DOHH2 (cell line): ENCODE measurements around the gene DUSP1.

Experiments
- H3F3A ChIP-seq: fragments of 200-600 bp; sonication (generic), shearing (Covaris generic); 2 replicates; pipeline ENCODE4 v1.6.0; 2016; ENCODE audit warnings: antibody characterized with exemption, mild to moderate bottlenecking; ENCODE audit not compliant: control insufficient read depth, insufficient read depth
- H3K27ac ChIP-seq: fragments of 200-600 bp; sonication (generic); 2 replicates; pipeline ENCODE4 v1.5.1; 2014; ENCODE audit warnings: low read depth, mild to moderate bottlenecking, low read length, moderate library complexity
- H3K27me3 ChIP-seq: fragments of 200-600 bp; sonication (generic); 2 replicates; pipeline ENCODE4 v1.6.1; 2014; ENCODE audit warnings: mild to moderate bottlenecking, low read length, mixed read lengths; ENCODE audit not compliant: control insufficient read depth
- H3K36me3 ChIP-seq: fragments of 200-600 bp; sonication (generic); 2 replicates; pipeline ENCODE4 v1.6.1; 2014; ENCODE audit warnings: mild to moderate bottlenecking, low read length, moderate library complexity, mixed read lengths; ENCODE audit not compliant: control insufficient read depth
- H3K4me1 ChIP-seq: fragments of 200-600 bp; sonication (generic); 2 replicates; pipeline ENCODE4 v1.6.1; 2014; ENCODE audit warnings: mild to moderate bottlenecking, low read length, mixed read lengths; ENCODE audit not compliant: control insufficient read depth
- H3K4me2 ChIP-seq: fragments of 200-600 bp; sonication (generic); 2 replicates; pipeline ENCODE4 v1.6.0; 2014; ENCODE audit warnings: mild to moderate bottlenecking, low read length, moderate library complexity
- H3K4me3 ChIP-seq: fragments of 200-600 bp; sonication (generic); 2 replicates; pipeline ENCODE4 v1.5.1; 2014; ENCODE audit warnings: mild to moderate bottlenecking, low read length, mixed read lengths
- H3K79me2 ChIP-seq: fragments of 200-600 bp; sonication (generic); 2 replicates; pipeline ENCODE4 v1.6.1; 2014; ENCODE audit warnings: mild to moderate bottlenecking, low read length, mixed read lengths; ENCODE audit not compliant: control insufficient read depth
- H3K9me2 ChIP-seq: fragments of 200-600 bp; sonication (generic); replicated peaks from 2 replicates; pipeline ENCODE4 v1.6.1; 2014; ENCODE audit warnings: mild to moderate bottlenecking, low read length, mixed read lengths; ENCODE audit not compliant: control insufficient read depth
- H3K9me3 ChIP-seq: fragments of 200-600 bp; sonication (generic); 2 replicates; pipeline ENCODE4 v1.6.1; 2014; ENCODE audit warnings: antibody characterized with exemption, low read length, mixed read lengths; ENCODE audit not compliant: control insufficient read depth, insufficient read depth
- H4K20me1 ChIP-seq: fragments of 200-600 bp; sonication (generic); 2 replicates; pipeline ENCODE4 v1.6.0; 2014; ENCODE audit warnings: low read depth, mild to moderate bottlenecking, antibody characterized with exemption, low read length, moderate library complexity; ENCODE audit not compliant: control insufficient read depth, insufficient read depth
- EZH2phosphoT487 ChIP-seq: fragments of 200-600 bp; sonication (generic); IDR thresholded peaks from 2 replicates; pipeline ENCODE4 v1.6.1; 2017; ENCODE audit warnings: borderline replicate concordance, mild to moderate bottlenecking, antibody characterized with exemption, low read length, moderate library complexity, mixed read lengths
- TF ChIP-seq, protein P1 (sequence below): fragments of 200-600 bp; sonication (generic); IDR thresholded peaks from one replicate; pipeline ENCODE4 v1.5.1; 2014; ENCODE audit warnings: antibody characterized with exemption, mild to moderate bottlenecking, low read depth, low read length; ENCODE audit not compliant: poor library complexity, severe bottlenecking

The DUSP1 gene

DNA sequence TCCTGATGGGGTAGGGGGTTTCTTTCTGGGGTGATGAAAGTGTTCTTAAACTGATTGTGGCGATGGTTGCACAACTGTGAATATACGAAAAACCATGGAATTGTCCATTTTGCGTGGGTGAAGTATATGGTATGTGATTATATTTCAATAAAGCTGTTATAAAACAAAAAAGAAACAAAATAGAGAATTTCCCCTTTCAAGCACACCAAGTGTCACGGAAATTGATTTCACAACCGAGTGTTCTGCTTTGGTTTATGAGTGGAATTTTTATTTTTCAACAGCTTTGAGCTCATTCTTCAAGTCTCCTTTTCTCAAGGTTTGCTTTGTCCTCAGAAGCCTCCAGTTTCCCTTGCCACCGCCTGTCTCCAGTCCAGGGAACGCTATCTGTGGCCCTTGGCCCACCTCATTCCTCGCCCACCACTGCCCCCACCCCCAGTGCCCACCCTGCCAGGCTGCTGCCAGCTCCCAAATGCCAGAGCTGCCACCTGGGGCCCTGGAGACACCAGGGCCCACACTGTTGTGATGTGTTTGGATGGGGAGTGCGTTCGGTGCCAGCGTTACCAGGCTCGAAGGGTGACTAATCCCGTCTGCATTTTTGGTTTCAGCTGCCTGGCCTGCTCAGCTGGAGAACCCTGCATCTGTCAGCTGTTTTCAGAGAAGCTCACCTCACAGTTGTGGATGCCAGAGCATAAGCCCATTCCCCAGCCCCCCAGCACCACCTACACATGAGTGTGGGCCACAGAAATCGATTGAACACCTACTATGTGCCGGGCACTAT is 30.4 kb downstream of the DUSP1 start:
- TF ChIP-seq, protein P1, sequence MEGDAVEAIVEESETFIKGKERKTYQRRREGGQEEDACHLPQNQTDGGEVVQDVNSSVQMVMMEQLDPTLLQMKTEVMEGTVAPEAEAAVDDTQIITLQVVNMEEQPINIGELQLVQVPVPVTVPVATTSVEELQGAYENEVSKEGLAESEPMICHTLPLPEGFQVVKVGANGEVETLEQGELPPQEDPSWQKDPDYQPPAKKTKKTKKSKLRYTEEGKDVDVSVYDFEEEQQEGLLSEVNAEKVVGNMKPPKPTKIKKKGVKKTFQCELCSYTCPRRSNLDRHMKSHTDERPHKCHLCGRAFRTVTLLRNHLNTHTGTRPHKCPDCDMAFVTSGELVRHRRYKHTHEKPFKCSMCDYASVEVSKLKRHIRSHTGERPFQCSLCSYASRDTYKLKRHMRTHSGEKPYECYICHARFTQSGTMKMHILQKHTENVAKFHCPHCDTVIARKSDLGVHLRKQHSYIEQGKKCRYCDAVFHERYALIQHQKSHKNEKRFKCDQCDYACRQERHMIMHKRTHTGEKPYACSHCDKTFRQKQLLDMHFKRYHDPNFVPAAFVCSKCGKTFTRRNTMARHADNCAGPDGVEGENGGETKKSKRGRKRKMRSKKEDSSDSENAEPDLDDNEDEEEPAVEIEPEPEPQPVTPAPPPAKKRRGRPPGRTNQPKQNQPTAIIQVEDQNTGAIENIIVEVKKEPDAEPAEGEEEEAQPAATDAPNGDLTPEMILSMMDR = no peak
- no peak for TF ChIP-seq EZH2phosphoT487
- Histone ChIP-seq H3K27ac (no peak overlapping the region), H3K27me3 (no peaks in the 10 kb centered on the region)

DNA sequence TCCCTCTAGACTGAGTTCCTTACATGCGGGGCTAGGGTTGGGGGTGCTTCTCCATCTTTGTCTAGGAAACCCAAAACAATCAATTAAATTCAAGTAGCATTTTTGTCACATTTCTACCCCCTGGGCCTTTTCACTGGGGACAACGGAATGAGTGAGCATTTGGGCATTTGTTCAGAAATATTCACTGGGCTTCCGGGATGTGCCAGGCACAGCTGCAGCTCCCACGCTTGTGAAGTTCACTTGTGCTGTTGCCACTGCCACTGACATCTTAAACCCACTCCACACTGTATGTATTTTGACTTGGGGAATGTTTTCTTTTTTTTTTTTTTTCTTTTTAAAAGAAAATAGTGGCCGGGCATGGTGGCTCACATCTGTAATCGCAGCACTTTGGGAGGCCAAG is 31.6 kb downstream of the DUSP1 start:
- Histone ChIP-seq H3K9me2 (no peaks in the 10 kb centered on the region), H3K9me3 (no peaks in the 10 kb centered on the region), H3K27me3 (no peaks in the 10 kb centered on the region), H3K4me1 (peaks cover 14% of the 10 kb centered on the region), H3K4me3 (no peak overlapping the region), H3K79me2 (no peaks in the 10 kb centered on the region), H4K20me1 (no peaks in the 10 kb centered on the region), H3F3A (no peaks in the 10 kb centered on the region), H3K4me2 (no peak overlapping the region), H3K27ac (no peak overlapping the region), H3K36me3 (no peaks in the 10 kb centered on the region)
- no peak for TF ChIP-seq EZH2phosphoT487
- TF ChIP-seq, protein P1 = no peak

More for the DNA sequence above, 30.4 kb downstream of the DUSP1 start:
- Histone ChIP-seq H3K9me3 (no peaks in the 10 kb centered on the region), H3K9me2 (no peaks in the 10 kb centered on the region), H3K4me3 (no peak overlapping the region), H3K4me1 (peaks cover 14% of the 10 kb centered on the region), H3F3A (no peaks in the 10 kb centered on the region), H3K4me2 (no peak overlapping the region), H3K79me2 (no peaks in the 10 kb centered on the region), H4K20me1 (no peaks in the 10 kb centered on the region), H3K36me3 (no peaks in the 10 kb centered on the region)

DNA sequence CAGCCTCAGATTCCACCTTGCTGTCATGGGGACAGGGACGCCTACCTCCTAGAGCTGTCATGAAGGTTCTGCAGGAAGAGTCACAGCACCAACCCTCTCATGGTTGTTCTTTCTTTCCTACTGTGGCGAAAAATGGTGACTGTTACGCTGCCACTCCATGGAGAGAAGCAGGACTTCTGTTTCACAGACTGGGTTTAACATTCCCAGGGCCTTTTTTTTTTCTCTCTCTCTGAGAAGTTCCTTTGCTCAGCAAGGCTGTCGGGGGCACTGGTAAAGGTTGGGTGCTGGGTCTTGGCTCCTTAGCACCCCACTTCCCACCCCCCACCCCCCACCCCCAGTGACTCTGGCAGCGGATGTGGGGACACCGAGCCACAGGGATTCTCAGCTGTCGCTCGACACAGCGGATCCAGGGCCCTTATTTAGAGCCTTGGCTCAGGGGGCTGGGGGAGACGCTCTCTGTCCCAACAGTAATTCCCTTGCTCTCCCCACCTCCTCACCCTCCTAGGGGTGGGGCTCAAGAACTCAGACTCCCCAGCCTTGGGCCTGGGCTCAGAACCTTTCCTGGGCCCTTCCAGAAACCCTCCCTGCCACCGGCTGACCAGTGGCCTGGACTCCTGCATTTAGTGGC is 34.4 kb downstream of the DUSP1 start:
- Histone ChIP-seq H3K36me3 (no peaks in the 10 kb centered on the region), H4K20me1 (no peaks in the 10 kb centered on the region), H3K27me3 (peaks cover 14% of the 10 kb centered on the region), H3K79me2 (no peaks in the 10 kb centered on the region), H3K4me1 (peaks cover 4% of the 10 kb centered on the region), H3K9me2 (no peaks in the 10 kb centered on the region), H3K4me2 (no peak overlapping the region), H3K9me3 (no peaks in the 10 kb centered on the region), H3K4me3 (no peak overlapping the region), H3K27ac (no peak overlapping the region), H3F3A (no peaks in the 10 kb centered on the region)
- no peak for TF ChIP-seq EZH2phosphoT487
- TF ChIP-seq, protein P1 = no peak
